Vagina (tissue), 2 donors: ENCODE data around the gene SFT2D3.

ENCODE experiments used
- CTCF ChIP-seq, 3 experiments: fragments of 450-650 bp in 2 of 3; fragments of 200-600 bp in 1 of 3; sonication (generic) in 1 of 3; IDR thresholded peaks; one replicate each; pipeline ENCODE4 v1.5.1; 2017 to 2019; ENCODE audit warnings: antibody characterized with exemption in 3 of 3, mild to moderate bottlenecking in 2 of 3, moderate library complexity in 2 of 3
- POLR2AphosphoS5 ChIP-seq, 2 donors: sonication (generic); formaldehyde crosslinking; IDR thresholded peaks; one replicate each; pipeline ENCODE4 v1.9.0; 2017; ENCODE audit warnings: antibody characterized with exemption in 2 of 2, mild to moderate bottlenecking in 2 of 2, low read depth in 1 of 2; ENCODE audit not compliant: insufficient read depth in 1 of 2

GRCh38 chr2:127675331-127676261 is 25.7 kb upstream of the SFT2D3 start, which contains the start of gene LIMS2:
- TF ChIP-seq CTCF (IDR thresholded peaks at IDR 0.05) (no peak), POLR2AphosphoS5 (IDR thresholded peaks at IDR 0.05; ENCODE audit: insufficient read depth in 1 of 2, low read depth in 1 of 2) (peak in 1 of 2 donors; percentile 21)
